SJCRH30 (cell line): ENCODE data around the gene CFAP57. TPM values are rescaled to one million over a fixed set of nuclear protein-coding genes. Genes with fewer than 3 reads are reported as not detected.

Experiments used
- DNase-seq, 2 experiments: peaks; one replicate each; pipeline ENCODE4 v3.0.0-alpha.2; 2015 to 2020
- H3K27ac ChIP-seq: fragments of 250-450 bp; sonication (Bioruptor Pico); 2 replicates; pipeline ENCODE4 v1.5.1; 2020; ENCODE audit warnings: mild to moderate bottlenecking, moderate library complexity
- H3K27me3 ChIP-seq: fragments of 250-450 bp; sonication (Bioruptor Pico); 2 replicates; pipeline ENCODE4 v1.5.1; 2020; ENCODE audit warnings: mild to moderate bottlenecking, moderate library complexity
- H3K36me3 ChIP-seq: fragments of 250-450 bp; sonication (Bioruptor Pico); 2 replicates; pipeline ENCODE4 v1.5.1; 2020; ENCODE audit warnings: mild to moderate bottlenecking, moderate library complexity
- H3K4me1 ChIP-seq: fragments of 250-450 bp; sonication (Bioruptor Pico); 2 replicates; pipeline ENCODE4 v1.5.1; 2020; ENCODE audit warnings: mild to moderate bottlenecking, moderate library complexity
- H3K4me3 ChIP-seq: fragments of 250-450 bp; sonication (Bioruptor Pico); 2 replicates; pipeline ENCODE4 v1.5.1; 2020; ENCODE audit warnings: mild to moderate bottlenecking, moderate library complexity
- H3K9me3 ChIP-seq: fragments of 250-450 bp; sonication (Bioruptor Pico); replicated peaks from 2 replicates; pipeline ENCODE4 v1.5.1; 2020; ENCODE audit warnings: mild to moderate bottlenecking, moderate library complexity
- total RNA-seq: library from RNA; depleted of rRNA; stranded (reverse); fragments of >200 nt; shearing (Covaris generic); gene quantifications from 2 replicates; pipeline ENCODE4 v1.2.3, GENCODE V29; 2014

Gene CFAP57
- total RNA-seq, 1 experiment from 2014 or later, result 0.04 TPM

GRCh38 chr1:43246466-43247213, 74.5 kb downstream of the CFAP57 start:
- H3K4me3 ChIP-seq, result no peak overlapping the region
- H3K9me3 ChIP-seq, result peaks cover 2% of the 10 kb centered on the region; the same call in 1 of the 2 replicates
- H3K4me1 ChIP-seq, result no peaks in the 10 kb centered on the region

GRCh38 chr1:43247256-43247921, 75.3 kb downstream of the CFAP57 start:
- H3K4me1 ChIP-seq, result no peaks in the 10 kb centered on the region
- no peak overlapping the region for H3K27ac ChIP-seq
- H3K27me3 ChIP-seq, result no peaks in the 10 kb centered on the region
- DNase-seq, result no peak
- H3K4me3 ChIP-seq, result no peak overlapping the region
- H3K9me3 ChIP-seq, result peaks cover 2% of the 10 kb centered on the region; the same call in 1 of the 2 replicates
- no peaks in the 10 kb centered on the region for H3K36me3 ChIP-seq

More at GRCh38 chr1:43246466-43247213, 74.5 kb downstream of the CFAP57 start:
- no peak overlapping the region for H3K27ac ChIP-seq
- no peaks in the 10 kb centered on the region for H3K36me3 ChIP-seq
- H3K27me3 ChIP-seq, result no peaks in the 10 kb centered on the region
- DNase-seq, result no peak

- DNase-seq, result no peak
- no peaks in the 10 kb centered on the region for H3K27me3 ChIP-seq
- H3K27ac ChIP-seq, result no peak overlapping the region
- H3K36me3 ChIP-seq, result no peaks in the 10 kb centered on the region
- H3K4me1 ChIP-seq, result no peaks in the 10 kb centered on the region
- no peak overlapping the region for H3K4me3 ChIP-seq
- H3K9me3 ChIP-seq, result peaks cover 2% of the 10 kb centered on the region; the same call in 1 of the 2 replicates
Observed at GRCh38 chr1:43250351-43250761, 78.2 kb downstream of the CFAP57 start.

- Histone ChIP-seq H3K9me3 (no peaks in the 10 kb centered on the region; the same call in 1 of the 2 replicates), H3K4me3 (no peak overlapping the region), H3K36me3 (no peaks in the 10 kb centered on the region), H3K27ac (no peak overlapping the region), H3K27me3 (0 out of 2 replicates have a peak, but pooled peaks cover 3% of the 10 kb centered on the region), H3K4me1 (no peaks in the 10 kb centered on the region)
- DNase-seq, result no peak
Observed at GRCh38 chr1:43251024-43251423, 78.9 kb downstream of the CFAP57 start.

GRCh38 chr1:43252225-43252624, 80.1 kb downstream of the CFAP57 start:
- no peak for DNase-seq
- no peak overlapping the region for H3K27ac ChIP-seq
- no peaks in the 10 kb centered on the region for H3K36me3 ChIP-seq
- H3K4me1 ChIP-seq, result no peaks in the 10 kb centered on the region
- 0 out of 2 replicates have a peak, but pooled peaks cover 3% of the 10 kb centered on the region for H3K27me3 ChIP-seq
- no peaks in the 10 kb centered on the region; the same call in 1 of the 2 replicates for H3K9me3 ChIP-seq
- no peak overlapping the region for H3K4me3 ChIP-seq

GRCh38 chr1:43253173-43253572, 81.0 kb downstream of the CFAP57 start:
- Histone ChIP-seq H3K9me3 (no peaks in the 10 kb centered on the region), H3K27ac (no peak overlapping the region), H3K4me1 (no peaks in the 10 kb centered on the region), H3K36me3 (no peaks in the 10 kb centered on the region), H3K4me3 (no peak overlapping the region), H3K27me3 (0 out of 2 replicates have a peak, but pooled peaks cover 3% of the 10 kb centered on the region)
- DNase-seq, result no peak

- Histone ChIP-seq H3K36me3 (no peaks in the 10 kb centered on the region), H3K4me3 (no peak overlapping the region), H3K27me3 (0 out of 2 replicates have a peak, but pooled peaks cover 3% of the 10 kb centered on the region), H3K4me1 (no peaks in the 10 kb centered on the region), H3K9me3 (no peaks in the 10 kb centered on the region), H3K27ac (no peak overlapping the region)
- DNase-seq, result no peak
Observed at GRCh38 chr1:43253876-43254275, 81.7 kb downstream of the CFAP57 start.

- no peak overlapping the region for H3K27ac ChIP-seq
- H3K36me3 ChIP-seq, result no peaks in the 10 kb centered on the region
- H3K27me3 ChIP-seq, result 0 out of 2 replicates have a peak, but pooled peaks cover 3% of the 10 kb centered on the region
- H3K9me3 ChIP-seq, result no peaks in the 10 kb centered on the region; the same call in 1 of the 2 replicates
- H3K4me3 ChIP-seq, result no peak overlapping the region
- H3K4me1 ChIP-seq, result no peaks in the 10 kb centered on the region
- no peak for DNase-seq
Observed at GRCh38 chr1:43255438-43256210, 83.5 kb downstream of the CFAP57 start.

GRCh38 chr1:43256675-43257570, 84.8 kb downstream of the CFAP57 start:
- Histone ChIP-seq H3K36me3 (no peaks in the 10 kb centered on the region), H3K4me3 (no peak overlapping the region), H3K27me3 (0 out of 2 replicates have a peak, but pooled peaks cover 3% of the 10 kb centered on the region), H3K27ac (no peak overlapping the region), H3K9me3 (peaks cover 2% of the 10 kb centered on the region), H3K4me1 (no peaks in the 10 kb centered on the region)
- DNase-seq, result no peak

GRCh38 chr1:43258370-43258769, 86.2 kb downstream of the CFAP57 start:
- H3K36me3 ChIP-seq, result no peaks in the 10 kb centered on the region
- 0 out of 2 replicates have a peak, but pooled peaks cover 3% of the 10 kb centered on the region for H3K27me3 ChIP-seq
- no peak overlapping the region for H3K27ac ChIP-seq
- H3K4me1 ChIP-seq, result no peaks in the 10 kb centered on the region
- DNase-seq, result no peak
- H3K4me3 ChIP-seq, result no peak overlapping the region
- H3K9me3 ChIP-seq, result peaks cover 8% of the 10 kb centered on the region

GRCh38 chr1:43265431-43265830, 93.3 kb downstream of the CFAP57 start:
- DNase-seq, result no peak

GRCh38 chr1:43266881-43267280, 94.8 kb downstream of the CFAP57 start:
- 0 out of 2 replicates have a peak, but pooled peaks cover 6% of the 10 kb centered on the region for H3K27me3 ChIP-seq
- H3K9me3 ChIP-seq, result peaks cover 6% of the 10 kb centered on the region
- H3K4me3 ChIP-seq, result no peak overlapping the region
- H3K4me1 ChIP-seq, result no peaks in the 10 kb centered on the region
- no peaks in the 10 kb centered on the region for H3K36me3 ChIP-seq
- DNase-seq, result no peak
- no peak overlapping the region for H3K27ac ChIP-seq

More at GRCh38 chr1:43265431-43265830, 93.3 kb downstream of the CFAP57 start:
- no peak overlapping the region for H3K4me3 ChIP-seq
- no peaks in the 10 kb centered on the region for H3K27me3 ChIP-seq
- no peaks in the 10 kb centered on the region for H3K4me1 ChIP-seq
- no peak overlapping the region for H3K27ac ChIP-seq
- no peaks in the 10 kb centered on the region for H3K36me3 ChIP-seq
- H3K9me3 ChIP-seq, result peaks cover 8% of the 10 kb centered on the region

GRCh38 chr1:43267291-43267805, 95.2 kb downstream of the CFAP57 start:
- DNase-seq, result no peak
- H3K36me3 ChIP-seq, result no peaks in the 10 kb centered on the region
- no peak overlapping the region for H3K27ac ChIP-seq
- no peaks in the 10 kb centered on the region for H3K4me1 ChIP-seq
- peaks cover 1% of the 10 kb centered on the region for H3K9me3 ChIP-seq
- no peak overlapping the region for H3K4me3 ChIP-seq
- H3K27me3 ChIP-seq, result 0 out of 2 replicates have a peak, but pooled peaks cover 6% of the 10 kb centered on the region
